Body of pancreas (tissue), 4 donors: ENCODE results near the gene AVPR1A.

Experiments used
- POLR2A ChIP-seq, 3 donors: fragments of 450-650 bp; IDR thresholded peaks; one replicate each; pipeline ENCODE4 v1.6.1; 2016; ENCODE audit warnings: antibody characterized with exemption in 3 of 3, mild to moderate bottlenecking in 2 of 3
- TF ChIP-seq, protein P1 (sequence below), 7 experiments: fragments of 450-650 bp in 4 of 7; fragments of 200-600 bp in 3 of 7; sonication (generic) in 3 of 7; IDR thresholded peaks; one replicate each; pipeline ENCODE4 v1.5.1; 2016 to 2019; ENCODE audit warnings: antibody characterized with exemption in 7 of 7

DNA sequence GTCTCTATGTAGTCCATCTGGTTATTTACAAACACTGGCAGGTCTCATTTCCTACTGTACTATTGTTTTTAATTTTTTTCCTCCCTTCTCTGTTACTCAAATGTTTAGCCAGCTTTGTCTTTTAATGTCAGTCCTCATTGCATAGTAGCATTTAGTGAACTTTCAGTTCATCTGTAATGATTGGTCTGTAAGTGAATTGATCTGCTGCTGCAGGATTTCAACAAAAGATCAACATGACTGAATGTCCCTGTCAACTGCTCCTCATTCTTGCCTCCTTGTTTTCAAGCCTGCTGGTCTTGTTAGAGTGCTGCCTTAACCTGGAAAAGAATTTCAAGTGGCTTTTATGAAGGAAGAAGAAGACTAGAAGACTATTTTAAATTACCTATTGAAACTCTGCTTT lies 19.3 kb upstream of the AVPR1A start:
- TF ChIP-seq, protein P1, sequence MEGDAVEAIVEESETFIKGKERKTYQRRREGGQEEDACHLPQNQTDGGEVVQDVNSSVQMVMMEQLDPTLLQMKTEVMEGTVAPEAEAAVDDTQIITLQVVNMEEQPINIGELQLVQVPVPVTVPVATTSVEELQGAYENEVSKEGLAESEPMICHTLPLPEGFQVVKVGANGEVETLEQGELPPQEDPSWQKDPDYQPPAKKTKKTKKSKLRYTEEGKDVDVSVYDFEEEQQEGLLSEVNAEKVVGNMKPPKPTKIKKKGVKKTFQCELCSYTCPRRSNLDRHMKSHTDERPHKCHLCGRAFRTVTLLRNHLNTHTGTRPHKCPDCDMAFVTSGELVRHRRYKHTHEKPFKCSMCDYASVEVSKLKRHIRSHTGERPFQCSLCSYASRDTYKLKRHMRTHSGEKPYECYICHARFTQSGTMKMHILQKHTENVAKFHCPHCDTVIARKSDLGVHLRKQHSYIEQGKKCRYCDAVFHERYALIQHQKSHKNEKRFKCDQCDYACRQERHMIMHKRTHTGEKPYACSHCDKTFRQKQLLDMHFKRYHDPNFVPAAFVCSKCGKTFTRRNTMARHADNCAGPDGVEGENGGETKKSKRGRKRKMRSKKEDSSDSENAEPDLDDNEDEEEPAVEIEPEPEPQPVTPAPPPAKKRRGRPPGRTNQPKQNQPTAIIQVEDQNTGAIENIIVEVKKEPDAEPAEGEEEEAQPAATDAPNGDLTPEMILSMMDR (IDR thresholded peaks at IDR 0.05): no peak
- no peak for TF ChIP-seq POLR2A (IDR thresholded peaks at IDR 0.05)
